Measurements from ENCODE around the gene GDF2. TPM values are rescaled to one million over a fixed set of nuclear protein-coding genes. Genes with fewer than 3 reads are reported as not detected.

Gene GDF2
- total and polyA plus RNA-seq, 2 experiments from 2014 or later: not detected

- Histone ChIP-seq H2AFZ (no peak overlapping the region), H3K27me3 (ENCODE audit: insufficient read depth) (peaks cover 34% of the 10 kb centered on the region), H3K36me3 (ENCODE audit: insufficient read depth) (no peaks in the 10 kb centered on the region), H3K4me1 (ENCODE audit: insufficient read depth) (peaks cover 4% of the 10 kb centered on the region; the same call in 1 of the 2 replicates), H3K4me2 (no peak overlapping the region), H3K79me2 (replicated peaks; ENCODE audit: insufficient read depth) (no peaks in the 10 kb centered on the region), H3F3A (replicated peaks; ENCODE audit: low read depth) (no peaks in the 10 kb centered on the region), H3K27ac (ENCODE audit: low read depth) (no peak overlapping the region), H4K20me1 (replicated peaks; ENCODE audit: insufficient read depth) (no peaks in the 10 kb centered on the region), H3K4me3 (no peak overlapping the region), H3K9me2 (ENCODE audit: insufficient read depth) (no peaks in the 10 kb centered on the region)
- no peak for TF ChIP-seq NANOG (IDR thresholded peaks at IDR 0.05; ENCODE audit: borderline replicate concordance)
- TF ChIP-seq ZNF331 (CRISPR knock-in tag; IDR thresholded peaks at IDR 0.05; ENCODE audit: low read depth): no peak
- no peak for TF ChIP-seq EZH2phosphoT487 (IDR thresholded peaks at IDR 0.05; ENCODE audit: unreplicated experiment)
- Mint-ChIP-seq H3K9me3 (no peaks in the 10 kb centered on the region), H3K27ac (no peak overlapping the region), H3K27me3 (ENCODE audit: insufficient read depth, low read depth, poor library complexity) (peaks cover 31% of the 10 kb centered on the region), H3K4me1 (peaks cover 23% of the 10 kb centered on the region), H3K4me3 (no peak overlapping the region), H3K36me3 (ENCODE audit: low read depth) (no peaks in the 10 kb centered on the region)
- DNase-seq (ENCODE audit: low spot score) (no peak), ATAC-seq (no peak)
Measured at GRCh38 chr10:47296941-47297340, 25.3 kb upstream of the GDF2 start.

DNA sequence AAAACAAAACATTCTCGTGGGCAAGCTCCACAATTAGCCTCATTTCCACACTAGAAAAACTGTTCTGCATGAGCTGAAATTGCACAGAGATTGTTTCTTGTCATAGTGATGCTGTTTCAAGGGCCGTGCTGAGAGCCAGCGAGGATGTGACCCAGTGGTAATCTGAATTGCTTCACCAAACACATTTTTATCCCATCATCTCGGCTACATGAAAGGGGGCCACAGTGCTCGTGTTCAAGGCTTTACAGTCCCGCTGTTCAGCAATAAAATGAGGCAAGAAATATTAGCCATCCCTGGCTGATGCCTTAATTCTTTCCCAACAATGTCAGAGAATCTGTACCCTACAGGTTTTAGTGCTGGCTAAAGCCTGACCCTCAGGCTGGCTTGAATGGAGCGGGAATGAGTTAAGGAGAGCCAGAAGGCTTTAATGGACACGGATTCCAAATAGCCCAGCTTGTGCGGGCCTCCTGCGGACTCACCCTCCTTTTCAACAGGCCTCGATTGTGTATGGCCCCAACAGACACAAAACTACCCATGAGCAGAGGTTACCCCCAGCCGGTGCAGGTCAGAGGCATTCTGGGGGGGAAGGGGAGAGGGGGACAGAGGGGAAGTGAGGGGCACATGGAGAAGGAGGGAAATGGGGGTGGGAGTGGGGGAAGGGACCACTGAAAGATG is 24.3 kb upstream of the GDF2 start:
- H3K27me3 Mint-ChIP-seq (ENCODE audit: insufficient read depth, low read depth, poor library complexity): peaks cover 39% of the 10 kb centered on the region
- Histone ChIP-seq H3K4me2 (no peak overlapping the region), H3K79me2 (replicated peaks; ENCODE audit: insufficient read depth) (no peaks in the 10 kb centered on the region), H3K9me2 (ENCODE audit: insufficient read depth) (no peaks in the 10 kb centered on the region), H3K27me3 (ENCODE audit: insufficient read depth) (peaks cover 39% of the 10 kb centered on the region), H3K4me3 (no peak overlapping the region), H3K4me1 (ENCODE audit: insufficient read depth) (peaks cover 4% of the 10 kb centered on the region; the same call in 1 of the 2 replicates), H3F3A (replicated peaks; ENCODE audit: low read depth) (no peaks in the 10 kb centered on the region), H2AFZ (no peak overlapping the region), H4K20me1 (replicated peaks; ENCODE audit: insufficient read depth) (no peaks in the 10 kb centered on the region), H3K27ac (ENCODE audit: low read depth) (no peak overlapping the region), H3K36me3 (ENCODE audit: insufficient read depth) (no peaks in the 10 kb centered on the region)
- no peaks in the 10 kb centered on the region for H3K9me3 Mint-ChIP-seq
- no peaks in the 10 kb centered on the region for H3K36me3 Mint-ChIP-seq (ENCODE audit: low read depth)
- H3K4me1 Mint-ChIP-seq: peaks cover 23% of the 10 kb centered on the region
- DNase-seq (ENCODE audit: low spot score): no peak
- H3K4me3 Mint-ChIP-seq: no peak overlapping the region
- no peak overlapping the region for H3K27ac Mint-ChIP-seq
- no peak for ATAC-seq
- TF ChIP-seq POLR2AphosphoS5 (IDR thresholded peaks at IDR 0.05; ENCODE audit: low read depth) (no peak), CTCF (conservative IDR thresholded peaks at IDR 0.05; ENCODE audit: low read depth in 2 of 2) (no peak), ZNF462 (CRISPR knock-in tag; IDR thresholded peaks at IDR 0.05) (no peak), EZH2phosphoT487 (IDR thresholded peaks at IDR 0.05; ENCODE audit: unreplicated experiment) (no peak), ZNF331 (CRISPR knock-in tag; IDR thresholded peaks at IDR 0.05; ENCODE audit: low read depth) (no peak), REST (IDR thresholded peaks at IDR 0.05; ENCODE audit: unreplicated experiment) (no peak)

All from GM23338 (cell line).